Keratinocyte (primary cell): Measurements from ENCODE around the gene NOP14.
"Not testable (repeated sequence)": the region's sequence is repeated elsewhere in the genome, so short reads cannot be mapped to it uniquely, and the experiment has no call there.

Experiments used
- EZH2 ChIP-seq: IDR thresholded peaks from one replicate; pipeline ENCODE4 v1.6.1; 2012; ENCODE audit warnings: inconsistent platforms, mild to moderate bottlenecking, low read length, moderate library complexity
- TF ChIP-seq, protein P1 (sequence below), 3 experiments: IDR thresholded peaks in 1 of 3; conservative IDR thresholded peaks in 1 of 3; optimal IDR thresholded peaks in 1 of 3; 2 replicates in 2 of 3; 3 replicates in 1 of 3; pipeline versions ENCODE3 to v1.5.1; 2011; ENCODE audit warnings: low read length in 3 of 3, mild to moderate bottlenecking in 3 of 3, moderate library complexity in 2 of 3, control low read depth in 1 of 3, inconsistent platforms in 1 of 3; ENCODE audit not compliant: insufficient read depth in 2 of 3; ENCODE audit errors: extremely low read depth in 1 of 3

DNA sequence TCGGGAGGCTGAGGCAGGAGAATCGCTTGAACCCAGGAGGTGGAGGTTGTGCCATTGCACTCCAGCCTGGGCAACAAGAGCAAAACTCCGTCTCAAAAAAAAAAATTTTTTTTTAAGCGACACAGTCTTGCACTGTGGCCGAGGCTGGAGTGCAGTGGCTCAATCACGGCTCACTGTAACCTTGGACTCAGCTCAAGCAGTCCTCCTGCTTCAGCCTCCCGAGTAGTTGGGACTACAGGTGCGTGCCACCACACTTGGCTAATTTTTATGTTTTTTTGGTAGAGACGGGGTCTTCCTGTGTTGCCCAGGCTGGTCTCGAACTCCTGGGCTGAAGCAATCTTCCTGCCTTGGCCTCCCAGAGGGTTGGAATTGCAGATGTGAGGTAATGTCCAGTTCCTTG lies 24.8 kb downstream of the NOP14 start:
- TF ChIP-seq, protein P1, sequence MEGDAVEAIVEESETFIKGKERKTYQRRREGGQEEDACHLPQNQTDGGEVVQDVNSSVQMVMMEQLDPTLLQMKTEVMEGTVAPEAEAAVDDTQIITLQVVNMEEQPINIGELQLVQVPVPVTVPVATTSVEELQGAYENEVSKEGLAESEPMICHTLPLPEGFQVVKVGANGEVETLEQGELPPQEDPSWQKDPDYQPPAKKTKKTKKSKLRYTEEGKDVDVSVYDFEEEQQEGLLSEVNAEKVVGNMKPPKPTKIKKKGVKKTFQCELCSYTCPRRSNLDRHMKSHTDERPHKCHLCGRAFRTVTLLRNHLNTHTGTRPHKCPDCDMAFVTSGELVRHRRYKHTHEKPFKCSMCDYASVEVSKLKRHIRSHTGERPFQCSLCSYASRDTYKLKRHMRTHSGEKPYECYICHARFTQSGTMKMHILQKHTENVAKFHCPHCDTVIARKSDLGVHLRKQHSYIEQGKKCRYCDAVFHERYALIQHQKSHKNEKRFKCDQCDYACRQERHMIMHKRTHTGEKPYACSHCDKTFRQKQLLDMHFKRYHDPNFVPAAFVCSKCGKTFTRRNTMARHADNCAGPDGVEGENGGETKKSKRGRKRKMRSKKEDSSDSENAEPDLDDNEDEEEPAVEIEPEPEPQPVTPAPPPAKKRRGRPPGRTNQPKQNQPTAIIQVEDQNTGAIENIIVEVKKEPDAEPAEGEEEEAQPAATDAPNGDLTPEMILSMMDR (optimal IDR thresholded peaks at IDR 0.05 in 1 of 3, IDR thresholded peaks at IDR 0.05 in 1 of 3, conservative IDR thresholded peaks at IDR 0.05 in 1 of 3; ENCODE audit: extremely low read depth in 1 of 3, insufficient read depth in 2 of 3, low read length in 3 of 3), result not testable (repeated sequence)
- TF ChIP-seq EZH2, result not testable (repeated sequence)
